H1 (cell line): ENCODE measurements around the gene ZNF562.

ENCODE experiments used
- ATF2 ChIP-seq: IDR thresholded peaks from 2 replicates; pipeline ENCODE4 v1.6.1; 2012; ENCODE audit warnings: low read length, inconsistent platforms
- CTCF ChIP-seq, 3 experiments: IDR thresholded peaks; 1 replicate in 2 of 3; 2 replicates in 1 of 3; pipeline versions ENCODE4 v1.5.1 to v1.6.1; 2011; ENCODE audit warnings: low read length in 3 of 3, mild to moderate bottlenecking in 3 of 3, inconsistent platforms in 2 of 3, low read depth in 1 of 3, moderate library complexity in 1 of 3; ENCODE audit not compliant: insufficient read depth in 1 of 3; ENCODE audit errors: control extremely low read depth in 1 of 3
- POLR2A ChIP-seq, 2 experiments: IDR thresholded peaks; 1 replicate in 1 of 2; 2 replicates in 1 of 2; pipeline ENCODE4 v1.6.1; 2011; ENCODE audit warnings: low read depth in 2 of 2, low read length in 2 of 2, mild to moderate bottlenecking in 2 of 2; ENCODE audit errors: control extremely low read depth in 1 of 2

- no peak for TF ChIP-seq ATF2
- no peak for TF ChIP-seq CTCF (IDR thresholded peaks at IDR 0.05; ENCODE audit: control extremely low read depth in 1 of 3, insufficient read depth in 1 of 3, low read depth in 1 of 3, low read length in 3 of 3)
- TF ChIP-seq POLR2A (IDR thresholded peaks at IDR 0.05; ENCODE audit: control extremely low read depth in 1 of 2, low read depth in 2 of 2, low read length in 2 of 2), result no peak
Observed at GRCh38 chr19:9650345-9650744, 24.6 kb downstream of the ZNF562 start.
